HG02623 (cell line): ENCODE measurements around the gene LAMTOR4.
"Not testable (repeated sequence)": the region's sequence is repeated elsewhere in the genome, so short reads cannot be mapped to it uniquely, and the experiment has no call there.

ENCODE experiments used
- ATAC-seq: cut with Tn5 transposase; IDR thresholded peaks from one replicate; pipeline ENCODE4 v1.9.1; 2021; ENCODE audit warnings: moderate library complexity; ENCODE audit not compliant: unreplicated experiment

Gene LAMTOR4

DNA sequence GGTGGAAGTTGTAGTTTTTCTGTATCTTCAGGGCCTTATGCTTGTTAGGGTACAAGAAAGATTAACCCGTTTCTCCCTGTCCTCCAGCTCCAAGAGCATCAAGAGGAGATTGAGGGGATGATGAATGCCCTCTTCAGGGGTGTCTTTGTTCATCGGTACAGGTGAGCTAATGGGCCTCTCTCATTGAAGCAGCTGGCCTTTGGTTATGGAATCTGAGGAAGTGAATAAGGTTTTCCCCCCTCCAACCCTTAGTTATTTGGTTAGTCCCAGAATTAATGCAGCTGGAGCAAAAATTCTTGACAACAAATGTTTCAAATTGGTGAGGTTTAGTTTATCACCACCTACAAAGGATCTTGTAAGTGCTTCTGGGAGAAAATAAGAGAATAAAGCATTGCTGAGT, 46.5 kb downstream of the LAMTOR4 start:
- ATAC-seq, result no peak

DNA sequence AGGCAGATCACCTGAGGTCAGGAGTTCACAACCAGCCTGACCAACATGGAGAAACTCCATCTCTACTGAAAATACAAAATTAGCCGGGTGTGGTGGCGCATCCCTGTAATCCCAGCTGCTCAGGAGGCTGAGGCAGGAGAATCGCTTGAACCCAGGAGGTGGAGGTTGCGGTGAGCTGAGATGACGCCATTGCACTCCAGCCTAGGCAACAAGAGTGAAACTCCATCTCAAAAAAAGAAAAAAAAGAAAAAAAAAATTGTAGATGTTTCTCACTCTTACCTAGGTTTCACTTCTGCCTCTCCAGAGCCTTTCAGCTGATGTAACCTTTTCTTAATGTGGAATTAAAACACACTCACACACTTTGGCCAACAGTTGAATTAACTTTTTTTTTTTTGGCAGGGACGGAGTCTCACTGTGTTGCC, 47.2 kb downstream of the LAMTOR4 start:
- ATAC-seq, result not testable (repeated sequence)

DNA sequence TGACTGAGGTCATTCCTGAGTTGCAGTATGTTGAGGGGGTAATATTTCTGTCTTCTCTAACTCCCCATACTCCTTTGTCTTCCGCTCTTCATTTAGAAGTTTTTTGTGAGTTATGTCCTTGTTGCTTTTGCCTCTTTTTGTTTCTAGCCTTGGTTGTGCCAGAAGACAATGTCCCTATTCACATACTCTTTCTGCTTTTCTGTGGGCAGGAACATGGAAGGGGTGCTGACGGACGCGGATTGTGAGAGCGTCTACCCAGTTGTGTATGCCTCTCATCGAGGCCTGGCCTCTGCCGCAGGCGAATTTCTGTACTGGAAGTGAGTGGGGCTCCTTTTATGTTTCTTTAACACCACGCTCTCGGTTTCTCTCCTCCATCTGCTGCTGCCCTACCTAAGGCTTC, 49.5 kb downstream of the LAMTOR4 start:
- ATAC-seq, result no peak

DNA sequence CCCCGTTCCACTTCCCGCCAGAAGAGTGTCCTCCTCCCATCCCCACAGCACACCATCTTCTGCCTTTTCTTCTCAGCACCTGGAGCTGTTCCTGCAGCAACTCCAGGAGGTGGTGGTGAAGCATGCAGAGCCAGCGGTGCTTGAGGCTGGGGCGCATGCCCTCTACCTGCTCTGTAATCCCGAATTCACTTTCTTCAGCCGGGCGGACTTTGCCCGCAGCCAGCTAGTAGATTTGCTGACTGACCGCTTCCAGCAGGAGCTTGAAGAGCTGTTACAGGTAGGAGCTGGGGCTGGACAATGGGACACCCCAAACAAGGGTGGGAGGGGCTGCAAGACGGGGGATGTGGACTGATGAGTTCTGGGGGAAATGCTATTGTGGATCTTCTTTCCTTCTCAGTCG, 52.0 kb downstream of the LAMTOR4 start:
- ATAC-seq, result no peak
